ENCODE data around the gene UPF1. TPM values are rescaled to one million over a fixed set of nuclear protein-coding genes. Genes with fewer than 3 reads are reported as not detected.

Gene UPF1
- total RNA-seq, 2 experiments from 2014 or later = 77.2 to 113 TPM

GRCh38 chr19:18794029-18794313 lies 37.8 kb upstream of the UPF1 start:
- no peak for TF ChIP-seq CTCF (conservative IDR thresholded peaks at IDR 0.05; ENCODE audit: low read length)
- TF ChIP-seq EZH2phosphoT487 (IDR thresholded peaks at IDR 0.05; ENCODE audit: borderline replicate concordance, low read depth, low read length) = no peak
- CTCF ChIA-PET (ENCODE audit: unreplicated experiment) = no interaction called here
- DNase-seq (ENCODE audit: low spot score) = no peak
- no peaks in the 10 kb centered on the region for H3K79me2 ChIP-seq (ENCODE audit: insufficient read depth, low read depth, low read length)
- H3K36me3 ChIP-seq (ENCODE audit: insufficient read depth, low read length) = no peaks in the 10 kb centered on the region
- H3K4me3 ChIP-seq (ENCODE audit: low read depth, low read length, poor library complexity, severe bottlenecking) = no peak overlapping the region
- intact Hi-C loops (cut with micrococcal nuclease; ENCODE audit: unreplicated experiment) = no loop called here
- H3K9me2 ChIP-seq (ENCODE audit: insufficient read depth, low read length) = no peaks in the 10 kb centered on the region
- no TSS peak for BruUV-seq (replicated peaks)
- no peaks in the 10 kb centered on the region for H3K4me1 ChIP-seq (ENCODE audit: insufficient read depth, low read length, poor library complexity, severe bottlenecking)
- H3K9me3 ChIP-seq (ENCODE audit: low read length) = no peaks in the 10 kb centered on the region
- H4K20me1 ChIP-seq (ENCODE audit: insufficient read depth, low read length) = no peaks in the 10 kb centered on the region
- H3K4me2 ChIP-seq (ENCODE audit: low read length) = no peak overlapping the region
- POLR2A ChIA-PET = no interaction called here
- no peak overlapping the region for H3K27ac ChIP-seq (ENCODE audit: low read depth, low read length, poor library complexity, severe bottlenecking)
- H2AFZ ChIP-seq (ENCODE audit: low read length) = no peak overlapping the region

GRCh38 chr19:18794692-18795091 lies 37.1 kb upstream of the UPF1 start:
- H3K36me3 ChIP-seq (ENCODE audit: insufficient read depth, low read length) = no peaks in the 10 kb centered on the region
- DNase-seq (ENCODE audit: low spot score) = no peak
- H3K4me1 ChIP-seq (ENCODE audit: insufficient read depth, low read length, poor library complexity, severe bottlenecking) = no peaks in the 10 kb centered on the region
- intact Hi-C loops (cut with micrococcal nuclease; ENCODE audit: unreplicated experiment) = no loop called here
- no peak overlapping the region for H3K27ac ChIP-seq (ENCODE audit: low read depth, low read length, poor library complexity, severe bottlenecking)
- no peak overlapping the region for H3K4me2 ChIP-seq (ENCODE audit: low read length)
- H3K4me3 ChIP-seq (ENCODE audit: low read depth, low read length, poor library complexity, severe bottlenecking) = no peak overlapping the region
- POLR2A ChIA-PET = no interaction called here
- H3K9me2 ChIP-seq (ENCODE audit: insufficient read depth, low read length) = no peaks in the 10 kb centered on the region
- H3K9me3 ChIP-seq (ENCODE audit: low read length) = no peaks in the 10 kb centered on the region
- no TSS peak for BruUV-seq (replicated peaks)
- CTCF ChIA-PET (ENCODE audit: unreplicated experiment) = no interaction called here
- H2AFZ ChIP-seq (ENCODE audit: low read length) = no peak overlapping the region
- TF ChIP-seq EZH2phosphoT487 (IDR thresholded peaks at IDR 0.05; ENCODE audit: borderline replicate concordance, low read depth, low read length) = no peak
- no peak for TF ChIP-seq CTCF (conservative IDR thresholded peaks at IDR 0.05; ENCODE audit: low read length)
- H4K20me1 ChIP-seq (ENCODE audit: insufficient read depth, low read length) = no peaks in the 10 kb centered on the region
- no peaks in the 10 kb centered on the region for H3K79me2 ChIP-seq (ENCODE audit: insufficient read depth, low read depth, low read length)

- POLR2A ChIA-PET = interaction anchor here (0.7 kb wide), 1 partner anchor 9 kb away, joined by 10 read pairs; no protein-coding TSS in a partner anchor
- no peak overlapping the region for H3K4me3 ChIP-seq (ENCODE audit: low read depth, low read length, poor library complexity, severe bottlenecking)
- no peaks in the 10 kb centered on the region for H3K9me2 ChIP-seq (ENCODE audit: insufficient read depth, low read length)
- no peaks in the 10 kb centered on the region for H3K4me1 ChIP-seq (ENCODE audit: insufficient read depth, low read length, poor library complexity, severe bottlenecking)
- TF ChIP-seq EZH2phosphoT487 (IDR thresholded peaks at IDR 0.05; ENCODE audit: borderline replicate concordance, low read depth, low read length) (no peak), CTCF (conservative IDR thresholded peaks at IDR 0.05; ENCODE audit: low read length) (no peak)
- DNase-seq (ENCODE audit: low spot score) = no peak
- no peaks in the 10 kb centered on the region for H3K79me2 ChIP-seq (ENCODE audit: insufficient read depth, low read depth, low read length)
- no peaks in the 10 kb centered on the region for H3K9me3 ChIP-seq (ENCODE audit: low read length)
- no peak overlapping the region for H3K4me2 ChIP-seq (ENCODE audit: low read length)
- no peaks in the 10 kb centered on the region for H4K20me1 ChIP-seq (ENCODE audit: insufficient read depth, low read length)
- no peaks in the 10 kb centered on the region for H3K36me3 ChIP-seq (ENCODE audit: insufficient read depth, low read length)
- intact Hi-C loops (cut with micrococcal nuclease; ENCODE audit: unreplicated experiment) = no loop called here
- BruUV-seq (replicated peaks) = no TSS peak
- CTCF ChIA-PET (ENCODE audit: unreplicated experiment) = interaction anchor here (0.6 kb wide), 1 partner anchor 520 kb away, joined by 6 read pairs; no protein-coding TSS in a partner anchor
- H2AFZ ChIP-seq (ENCODE audit: low read length) = no peak overlapping the region
- H3K27ac ChIP-seq (ENCODE audit: low read depth, low read length, poor library complexity, severe bottlenecking) = no peak overlapping the region
Measured at GRCh38 chr19:18795540-18795939, 36.2 kb upstream of the UPF1 start.

Data from OCI-LY7 (cell line).